ENCODE results near the gene GREB1L.
"Not testable (repeated sequence)": the region's sequence is repeated elsewhere in the genome, so short reads cannot be mapped to it uniquely, and the experiment has no call there.

The GREB1L gene

GRCh38 chr18:21306368-21306767 lies 64.3 kb downstream of the GREB1L start:
- DNase-seq (ENCODE audit: low read depth in 2 of 2), result no peak

GRCh38 chr18:21307578-21307977 lies 65.5 kb downstream of the GREB1L start:
- DNase-seq (ENCODE audit: low read depth in 2 of 2), result no peak

- no peak for DNase-seq (ENCODE audit: low read depth in 2 of 2)
Observed at GRCh38 chr18:21309248-21309647, 67.2 kb downstream of the GREB1L start.

- not testable (repeated sequence) for DNase-seq (ENCODE audit: low read depth in 2 of 2)
Observed at GRCh38 chr18:21311980-21312379, 69.9 kb downstream of the GREB1L start.

- DNase-seq (ENCODE audit: low read depth in 2 of 2), result no peak
Observed at GRCh38 chr18:21313576-21313975, 71.5 kb downstream of the GREB1L start.

- no peak for DNase-seq (ENCODE audit: low read depth in 2 of 2)
Observed at GRCh38 chr18:21314724-21315123, 72.7 kb downstream of the GREB1L start.

GRCh38 chr18:21315126-21315525 lies 73.1 kb downstream of the GREB1L start:
- DNase-seq (ENCODE audit: low read depth in 2 of 2), result not testable (repeated sequence)

GRCh38 chr18:21315741-21316197 lies 73.7 kb downstream of the GREB1L start:
- DNase-seq (ENCODE audit: low read depth in 2 of 2), result no peak

- no peak for DNase-seq (ENCODE audit: low read depth in 2 of 2)
Observed at GRCh38 chr18:21316296-21316695, 74.3 kb downstream of the GREB1L start.

GRCh38 chr18:21321711-21322110 lies 79.7 kb downstream of the GREB1L start:
- DNase-seq (ENCODE audit: low read depth in 2 of 2), result no peak

GRCh38 chr18:21327101-21327500 lies 85.1 kb downstream of the GREB1L start:
- DNase-seq (ENCODE audit: low read depth in 2 of 2), result no peak

- DNase-seq (ENCODE audit: low read depth in 2 of 2), result no peak
Observed at GRCh38 chr18:21330122-21330701, 88.2 kb downstream of the GREB1L start.

- no peak for DNase-seq (ENCODE audit: low read depth in 2 of 2)
Observed at GRCh38 chr18:21331065-21331464, 89.0 kb downstream of the GREB1L start.

- no peak for DNase-seq (ENCODE audit: low read depth in 2 of 2)
Observed at GRCh38 chr18:21335927-21336488, 94.0 kb downstream of the GREB1L start.

- no peak for DNase-seq (ENCODE audit: low read depth in 2 of 2)
Observed at GRCh38 chr18:21336846-21337245, 94.8 kb downstream of the GREB1L start.

- DNase-seq (ENCODE audit: low read depth in 2 of 2), result no peak
Observed at GRCh38 chr18:21341141-21341540, 99.1 kb downstream of the GREB1L start.

GRCh38 chr18:21342372-21342771 lies 100.3 kb downstream of the GREB1L start:
- DNase-seq (ENCODE audit: low read depth in 2 of 2), result no peak

GRCh38 chr18:21344860-21345259 lies 102.8 kb downstream of the GREB1L start:
- no peak for DNase-seq (ENCODE audit: low read depth in 2 of 2)

GRCh38 chr18:21345840-21346239 lies 103.8 kb downstream of the GREB1L start:
- DNase-seq (ENCODE audit: low read depth in 2 of 2), result no peak

- DNase-seq (ENCODE audit: low read depth in 2 of 2), result no peak
Observed at GRCh38 chr18:21359746-21360145, 117.7 kb downstream of the GREB1L start.

- DNase-seq (ENCODE audit: low read depth in 2 of 2), result no peak
Observed at GRCh38 chr18:21361307-21361880, 119.4 kb downstream of the GREB1L start.

- DNase-seq (ENCODE audit: low read depth in 2 of 2), result no peak
Observed at GRCh38 chr18:21362831-21363230, 120.8 kb downstream of the GREB1L start.

- no peak for DNase-seq (ENCODE audit: low read depth in 2 of 2)
Observed at GRCh38 chr18:21363348-21363747, 121.3 kb downstream of the GREB1L start.

- DNase-seq (ENCODE audit: low read depth in 2 of 2), result no peak
Observed at GRCh38 chr18:21364471-21364870, 122.4 kb downstream of the GREB1L start.
